COR-L47 (cell line): Measurements from ENCODE around the gene KPNA3.
"Not testable (repeated sequence)": the region's sequence is repeated elsewhere in the genome, so short reads cannot be mapped to it uniquely, and the experiment has no call there.

Experiments used
- DNase-seq: peaks from one replicate; lab custom pipeline; 2025; lab: John Stamatoyannopoulos, UW

The KPNA3 gene, protein sequence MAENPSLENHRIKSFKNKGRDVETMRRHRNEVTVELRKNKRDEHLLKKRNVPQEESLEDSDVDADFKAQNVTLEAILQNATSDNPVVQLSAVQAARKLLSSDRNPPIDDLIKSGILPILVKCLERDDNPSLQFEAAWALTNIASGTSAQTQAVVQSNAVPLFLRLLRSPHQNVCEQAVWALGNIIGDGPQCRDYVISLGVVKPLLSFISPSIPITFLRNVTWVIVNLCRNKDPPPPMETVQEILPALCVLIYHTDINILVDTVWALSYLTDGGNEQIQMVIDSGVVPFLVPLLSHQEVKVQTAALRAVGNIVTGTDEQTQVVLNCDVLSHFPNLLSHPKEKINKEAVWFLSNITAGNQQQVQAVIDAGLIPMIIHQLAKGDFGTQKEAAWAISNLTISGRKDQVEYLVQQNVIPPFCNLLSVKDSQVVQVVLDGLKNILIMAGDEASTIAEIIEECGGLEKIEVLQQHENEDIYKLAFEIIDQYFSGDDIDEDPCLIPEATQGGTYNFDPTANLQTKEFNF

DNA sequence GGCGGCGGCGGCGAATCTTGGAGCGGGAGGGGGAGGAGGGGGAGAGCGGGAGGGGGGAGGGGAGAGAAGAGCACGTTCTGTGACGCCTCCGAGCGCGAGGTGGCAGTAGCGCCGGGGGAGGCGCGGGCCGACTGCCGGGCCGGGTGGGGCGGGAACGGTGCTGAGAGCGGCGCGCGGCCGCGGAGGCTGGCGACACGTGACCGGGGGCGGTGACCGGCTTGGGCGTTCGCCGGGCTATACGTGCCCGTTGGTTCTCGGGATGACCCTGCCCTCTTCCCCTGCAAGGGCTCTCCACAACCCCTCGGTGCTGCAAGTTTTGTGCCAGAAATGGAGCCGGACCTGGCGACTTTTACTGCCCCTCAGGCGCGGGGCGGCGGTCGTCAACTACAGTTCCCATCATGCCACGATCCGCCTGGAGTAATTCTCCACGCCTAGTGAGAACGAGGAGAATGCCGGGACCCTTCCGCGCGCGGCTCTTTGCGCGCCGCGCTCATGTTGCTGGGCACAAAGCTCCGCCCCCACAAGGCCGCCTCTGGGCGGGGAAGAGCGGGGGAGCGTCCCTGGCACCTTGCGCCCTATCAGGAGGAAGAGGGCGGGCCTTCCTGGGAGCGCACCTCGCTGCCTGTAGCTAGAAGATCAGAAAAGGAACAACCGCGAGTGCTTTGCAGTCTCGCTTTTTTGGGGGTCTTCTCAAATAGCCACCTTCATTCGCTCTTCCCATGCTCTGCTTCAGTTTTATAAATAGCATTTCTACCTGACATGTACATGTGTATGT lies at the start of gene KPNA3:
TSS of gene KPNA3 (minus strand) at position 133 of the 775 bp plus-strand sequence. CDS start 176 bp downstream, outside the sequence.
- DNase-seq: peak; percentile 97

DNA sequence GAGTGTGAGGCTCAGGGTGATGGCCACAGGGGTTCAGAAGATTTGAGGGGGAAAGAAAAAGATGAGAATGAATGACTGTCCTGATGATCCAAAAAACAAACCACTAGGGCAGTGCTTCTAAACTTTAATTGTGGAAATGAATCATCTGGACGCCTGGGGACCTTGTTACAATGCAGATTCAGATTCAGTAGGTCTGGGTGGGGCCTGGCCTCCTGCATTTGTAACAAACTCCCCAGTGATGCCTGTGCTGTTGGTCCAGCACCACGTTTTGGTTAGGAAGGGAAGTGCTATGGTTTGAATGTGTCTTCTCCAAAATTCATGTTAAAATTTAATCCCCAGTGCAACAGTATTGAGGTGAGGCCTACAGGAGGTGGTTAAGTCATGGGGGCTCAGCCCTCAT lies 49.5 kb upstream of the KPNA3 start:
- DNase-seq: no peak

DNA sequence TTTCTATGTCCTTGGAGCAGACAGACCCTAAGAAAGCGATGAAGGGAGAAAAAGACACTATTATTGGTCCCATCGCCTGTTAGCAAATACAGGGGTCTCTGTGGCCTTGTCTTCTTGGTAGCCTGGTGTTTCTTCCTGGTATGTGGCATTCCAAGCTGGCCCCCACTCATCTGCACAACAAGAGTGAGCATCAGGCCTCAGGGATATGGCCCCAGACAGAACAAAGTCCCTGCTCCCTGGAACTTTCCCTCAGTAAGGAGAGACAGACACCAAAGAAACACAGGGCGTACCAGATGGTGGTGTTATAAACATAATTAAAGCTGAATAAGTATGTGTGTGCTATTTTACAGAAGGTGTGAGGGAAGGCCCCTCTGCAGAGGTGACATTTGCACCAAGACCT lies 48.2 kb upstream of the KPNA3 start:
- no peak for DNase-seq

DNA sequence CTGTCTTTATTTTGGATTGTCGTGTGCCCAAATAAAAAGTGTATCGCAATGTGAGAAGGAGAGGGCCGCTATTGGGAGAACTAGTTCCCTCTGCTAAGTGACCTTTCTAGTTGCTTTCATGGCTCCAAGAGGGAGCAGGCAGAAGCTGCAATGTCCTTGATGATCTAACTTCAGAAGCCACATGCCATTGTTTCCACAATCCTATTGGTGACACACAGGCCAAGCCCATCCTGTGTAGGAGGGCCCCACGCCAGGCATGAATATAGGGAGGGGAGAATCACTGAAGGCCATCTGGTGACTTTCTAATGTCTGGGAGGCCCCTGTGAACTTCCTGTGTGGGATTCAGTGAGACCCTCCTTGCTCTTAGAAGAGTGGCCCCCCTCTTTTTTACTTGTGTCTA lies 47.8 kb upstream of the KPNA3 start:
- no peak for DNase-seq

DNA sequence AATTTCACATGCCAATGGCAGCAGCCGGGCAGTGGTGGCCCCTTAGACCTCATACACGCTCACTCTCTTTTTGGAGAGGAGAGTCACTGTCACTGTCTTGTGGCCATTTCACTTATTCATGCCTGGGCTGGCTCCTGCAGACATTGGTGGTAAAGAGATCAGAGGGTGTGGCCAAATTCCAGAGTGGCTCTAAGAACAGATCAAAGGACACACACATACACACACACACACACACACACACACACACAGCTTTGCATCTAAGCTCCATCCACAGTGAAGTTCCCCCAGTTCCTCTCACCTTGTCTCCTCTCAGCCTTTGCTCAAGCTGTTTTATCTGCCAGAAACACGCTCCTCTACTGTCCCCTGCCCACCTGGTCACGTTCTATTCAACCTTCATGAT lies 46.5 kb upstream of the KPNA3 start:
- no peak for DNase-seq

DNA sequence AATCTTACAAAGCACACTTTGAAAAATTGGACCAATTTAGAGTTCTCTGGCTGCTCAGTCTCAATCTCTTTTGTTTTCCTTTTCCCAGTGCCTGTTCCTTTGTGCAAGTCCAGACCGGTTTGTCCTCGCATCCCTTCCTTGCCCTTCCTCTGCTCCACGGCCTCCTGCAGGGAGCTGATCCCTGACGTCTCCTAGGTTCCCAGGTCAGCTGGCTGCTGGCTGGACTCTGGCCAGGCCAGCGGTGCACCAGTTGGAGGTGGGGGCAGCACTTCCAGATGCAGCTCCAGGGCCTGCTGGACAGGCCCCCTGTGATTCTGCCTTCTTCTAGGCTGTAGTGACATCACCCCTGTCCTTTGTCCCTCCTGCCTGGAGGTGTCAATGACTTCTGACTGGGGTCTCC lies 44.0 kb upstream of the KPNA3 start:
- DNase-seq: no peak

DNA sequence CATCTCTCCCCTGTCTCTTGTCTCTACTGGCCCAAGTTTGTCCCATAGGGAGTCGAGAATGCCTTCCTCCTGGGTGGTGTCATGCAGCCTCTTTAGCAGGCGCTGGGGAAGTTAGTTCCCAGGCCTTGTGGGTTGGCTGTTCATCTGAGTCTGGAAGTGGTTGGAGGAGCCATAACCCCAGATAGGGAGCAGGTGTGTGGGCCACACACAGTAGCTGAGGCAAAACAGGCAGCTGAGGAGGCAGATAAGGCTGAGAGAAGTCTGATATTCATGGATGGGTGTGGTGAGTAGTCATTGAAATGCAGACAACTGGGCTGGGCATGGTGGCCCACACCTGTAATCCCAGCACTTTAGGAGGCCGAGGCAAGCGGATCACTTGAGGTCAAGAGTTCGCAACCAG lies 40.9 kb upstream of the KPNA3 start:
- DNase-seq: no peak

DNA sequence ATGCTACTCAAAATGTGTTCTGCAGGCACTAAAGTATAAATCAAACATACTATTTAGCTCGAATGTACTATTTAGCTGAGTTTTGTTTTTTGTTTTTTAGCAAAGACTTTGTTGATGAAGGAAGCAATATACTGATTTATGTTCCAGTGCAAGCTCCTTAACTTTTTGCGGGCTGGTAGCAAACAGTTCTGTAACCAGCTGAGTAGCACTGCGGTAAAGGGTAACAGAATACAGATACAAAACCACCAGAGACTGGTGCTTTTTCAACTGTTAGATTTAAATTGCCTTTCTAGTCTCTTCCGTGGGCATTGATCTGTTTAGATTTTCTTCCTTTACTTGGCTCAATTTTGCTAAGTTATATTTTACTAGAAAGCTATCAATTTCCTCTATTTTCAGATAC lies 39.0 kb upstream of the KPNA3 start:
- no peak for DNase-seq

DNA sequence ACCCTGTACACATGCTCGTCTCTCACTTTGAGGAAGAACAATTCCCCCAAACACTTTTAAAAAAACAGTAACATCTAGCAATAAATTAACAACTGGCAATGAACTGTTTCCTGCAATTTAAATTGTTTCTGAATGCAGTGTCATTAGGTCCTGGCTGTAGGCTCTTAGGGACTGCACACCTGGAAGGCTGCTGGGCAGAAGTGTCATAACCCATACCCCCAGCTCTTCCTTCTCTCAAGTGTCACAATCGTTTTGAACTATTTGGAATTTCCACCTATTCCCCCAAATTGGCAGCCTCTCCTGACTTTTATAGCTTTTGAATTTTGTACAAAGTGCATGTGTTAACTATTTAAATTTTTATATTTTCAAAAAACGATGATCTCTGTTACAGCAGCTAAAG lies 38.2 kb upstream of the KPNA3 start:
- no peak for DNase-seq

DNA sequence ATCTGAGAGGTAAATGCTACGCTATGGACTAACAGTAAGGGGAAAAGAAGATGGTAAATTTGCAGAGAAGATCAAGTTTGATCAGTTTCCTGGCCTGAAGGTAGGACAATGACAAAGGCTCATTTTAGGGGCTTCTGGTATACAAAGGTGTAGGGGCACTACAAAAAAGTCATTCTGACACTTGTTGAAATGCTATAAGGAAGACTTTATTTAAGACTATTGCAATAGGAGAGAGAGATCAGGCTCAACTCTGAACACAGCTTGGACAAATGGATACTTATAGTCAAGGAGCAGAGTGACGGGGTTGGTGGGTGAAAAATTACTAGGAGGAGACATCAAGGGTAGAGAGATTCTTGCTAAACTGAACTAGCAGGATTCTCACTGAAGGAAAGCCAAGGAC lies 37.2 kb upstream of the KPNA3 start:
- no peak for DNase-seq

DNA sequence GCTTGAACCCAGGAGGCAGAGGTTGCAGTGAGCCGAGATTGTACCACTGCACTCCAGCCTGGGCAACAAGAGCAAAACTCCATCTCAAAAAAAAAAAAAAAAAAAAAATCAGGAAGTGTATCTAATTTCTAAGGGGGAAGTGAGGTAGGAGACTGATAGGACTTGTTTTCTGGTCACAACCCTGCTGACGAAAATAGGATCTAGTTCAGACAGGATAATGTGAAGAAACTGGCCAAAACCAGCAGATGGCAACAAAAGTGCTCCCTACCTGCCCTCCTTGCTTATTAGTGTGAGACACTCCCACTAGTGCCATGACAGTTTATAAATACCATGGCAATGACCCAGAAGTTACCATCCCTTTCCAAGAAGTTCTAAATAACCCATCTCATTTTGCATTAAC lies 36.0 kb upstream of the KPNA3 start:
- DNase-seq: no peak

DNA sequence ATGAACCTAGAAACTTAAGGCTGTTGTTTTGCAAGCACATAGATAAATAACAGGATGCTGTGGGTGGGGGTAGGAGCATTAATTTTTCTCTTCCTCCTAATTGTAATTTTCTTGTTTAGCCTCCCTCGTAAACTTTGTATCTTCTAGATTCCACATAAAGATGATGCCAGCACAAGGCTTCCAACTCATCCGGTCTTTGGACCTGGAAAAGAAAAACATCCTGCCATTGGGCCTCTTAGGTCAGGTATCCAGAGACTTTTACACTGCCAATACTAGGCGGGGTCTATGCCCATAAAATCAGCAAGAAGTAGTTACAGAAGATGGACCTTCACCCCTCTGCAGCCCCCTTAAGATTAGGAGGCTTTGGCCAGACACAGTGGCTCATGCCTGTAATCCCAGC lies 35.4 kb upstream of the KPNA3 start:
- DNase-seq: no peak

DNA sequence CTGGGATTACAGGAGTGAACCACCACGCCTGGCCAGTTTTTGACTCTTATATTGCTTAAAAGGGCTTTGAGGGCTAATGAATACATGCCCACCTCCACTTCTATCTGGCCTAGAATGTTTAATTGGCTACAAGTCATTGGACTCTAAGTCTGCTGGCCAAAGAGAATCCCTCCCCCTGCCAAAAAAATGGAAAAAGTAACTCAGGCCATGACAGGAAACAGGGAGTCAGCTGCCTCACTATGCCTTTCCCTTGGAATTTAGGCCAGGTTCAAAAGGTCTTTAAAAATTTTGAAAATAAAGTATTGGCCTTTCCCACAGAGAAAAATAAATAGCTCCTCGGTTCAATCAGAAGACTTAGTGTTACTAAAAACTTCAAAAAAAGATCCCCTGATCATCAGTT lies 34.9 kb upstream of the KPNA3 start:
- no peak for DNase-seq

DNA sequence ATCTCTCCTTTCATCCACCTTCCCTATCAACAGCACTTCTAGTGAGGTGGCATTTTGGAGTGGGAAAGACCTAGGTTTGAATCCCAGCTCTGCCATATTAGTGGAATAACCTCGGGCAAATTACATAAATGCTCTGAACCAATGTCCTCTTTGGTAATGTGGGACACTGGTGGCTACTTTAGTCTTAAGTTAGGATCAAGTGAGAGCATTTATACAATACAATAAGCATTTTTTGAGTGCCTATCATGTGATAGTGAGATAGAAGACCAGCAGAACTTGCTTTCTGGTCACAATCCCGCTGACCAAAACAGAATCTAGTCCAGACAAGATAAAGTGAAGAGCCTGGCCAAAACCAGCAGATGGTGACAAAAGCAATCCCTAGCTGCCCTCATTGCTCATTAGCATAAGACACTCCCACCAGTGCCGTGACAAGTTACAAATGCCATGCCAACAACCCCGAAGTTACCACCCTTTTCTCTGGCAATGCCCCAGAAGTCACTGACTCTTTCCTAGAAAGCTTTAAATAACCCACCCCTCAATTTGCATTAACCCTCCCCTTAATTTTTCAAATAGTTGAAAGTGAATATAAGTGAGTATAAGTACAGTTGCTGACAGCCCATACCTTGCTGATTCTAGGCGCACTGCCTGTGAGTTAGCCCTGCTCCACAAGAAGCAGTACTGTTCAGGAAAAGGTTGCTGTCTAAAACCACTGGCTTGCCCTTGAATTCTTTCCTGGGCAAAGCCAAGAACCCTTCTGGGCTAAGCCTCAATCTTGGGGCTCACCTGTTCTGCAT lies 28.9 kb upstream of the KPNA3 start:
- no peak for DNase-seq

DNA sequence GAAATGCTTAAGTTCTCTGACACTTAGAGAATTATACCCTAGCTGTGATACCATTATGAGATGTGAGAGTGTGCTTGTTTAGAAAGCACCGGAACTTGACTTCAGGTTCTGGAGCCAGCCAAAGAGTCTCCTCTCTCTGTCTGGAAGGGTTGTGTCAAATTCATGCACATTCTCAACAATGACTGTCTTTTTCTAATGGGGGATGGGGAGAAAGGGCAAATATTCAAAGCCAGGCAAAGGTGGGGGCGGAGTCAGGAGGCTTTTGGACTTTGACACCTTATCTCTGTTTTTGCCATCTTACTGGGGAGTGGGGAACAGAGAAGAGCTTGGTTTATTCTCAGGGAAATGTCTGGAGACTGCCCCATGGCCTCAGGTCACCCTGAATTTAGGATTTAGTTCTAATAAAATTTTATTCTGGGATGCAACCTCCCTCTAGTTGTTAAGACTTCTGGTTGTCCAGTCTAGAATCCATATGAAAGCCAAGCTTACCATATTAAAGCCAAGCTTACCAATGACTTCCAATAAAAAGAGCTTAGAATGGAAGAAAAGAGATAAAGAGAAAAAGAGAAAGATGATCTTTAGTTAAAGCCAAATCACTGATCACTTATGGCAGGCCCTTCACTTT lies 28.2 kb upstream of the KPNA3 start:
- no peak for DNase-seq

DNA sequence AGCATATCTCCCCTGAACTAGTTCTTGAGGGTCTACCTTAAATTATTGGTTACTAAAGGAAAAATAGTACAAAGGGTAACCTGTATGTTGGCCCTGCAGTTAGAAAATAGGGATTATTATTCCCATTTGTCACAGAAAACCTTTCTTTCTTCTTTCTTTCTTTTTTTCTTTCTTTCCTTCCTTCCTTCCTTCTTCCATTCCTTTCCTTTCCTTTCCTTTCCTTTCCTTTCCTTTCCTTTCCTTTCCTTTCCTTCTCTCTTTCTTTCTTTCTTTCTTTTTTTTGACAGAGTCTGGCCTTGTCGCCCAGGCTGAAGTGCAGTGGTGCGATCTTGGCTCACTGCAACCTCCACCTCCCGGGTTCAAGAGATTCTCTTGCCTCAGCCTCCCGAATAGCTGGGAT lies 23.6 kb upstream of the KPNA3 start:
- not testable (repeated sequence) for DNase-seq

DNA sequence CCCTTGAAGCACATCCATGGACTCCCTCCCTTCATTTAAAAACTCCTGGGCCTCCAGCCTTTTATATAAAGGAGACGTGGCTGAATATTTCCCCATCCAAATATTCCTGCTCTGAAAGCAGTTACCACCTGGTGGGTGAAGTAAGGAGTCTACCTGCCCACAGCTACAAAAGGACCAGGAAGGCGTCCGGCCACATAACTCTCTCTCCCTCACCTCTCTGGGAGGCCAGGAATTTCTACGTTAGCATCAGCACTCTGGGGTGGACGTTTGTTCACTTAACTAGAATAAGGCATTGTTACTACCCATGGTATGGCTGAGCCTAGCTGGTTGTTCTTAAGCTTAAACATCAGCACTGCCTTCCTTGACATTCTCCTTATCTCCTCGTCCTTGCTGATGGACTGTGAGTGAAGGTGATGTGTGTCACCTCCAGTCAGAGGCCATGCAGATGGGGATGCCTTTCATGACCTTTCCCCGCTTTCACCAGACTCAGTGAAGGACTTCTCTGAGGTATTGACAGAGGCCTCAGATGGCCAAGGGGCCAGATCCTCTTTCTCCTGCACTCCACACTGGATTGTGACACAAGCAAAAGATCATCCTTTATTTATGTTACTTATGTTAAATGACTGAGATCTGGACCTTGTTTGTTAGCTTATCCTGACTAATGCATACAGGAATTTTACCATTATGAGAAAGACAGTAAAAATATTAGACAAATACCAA lies 22.2 kb upstream of the KPNA3 start:
- DNase-seq: no peak

DNA sequence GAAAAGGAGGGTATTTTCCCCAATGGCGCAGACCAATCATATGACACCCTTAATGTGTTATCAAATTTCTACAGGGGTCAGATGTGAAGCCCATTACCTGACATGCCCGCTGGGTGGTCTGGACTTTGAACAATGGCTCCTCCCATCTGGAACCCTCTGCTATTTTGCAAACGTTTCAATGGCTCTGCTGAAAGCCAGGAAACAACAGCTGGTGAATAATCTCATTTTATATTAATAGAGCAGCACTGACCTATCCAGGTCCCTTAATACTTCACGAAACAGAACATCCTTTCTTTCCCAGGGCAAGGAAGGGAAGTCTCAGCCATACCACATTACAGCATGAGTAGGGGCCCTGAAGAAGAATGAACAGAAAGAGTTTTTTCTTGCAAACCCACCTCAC lies 20.3 kb upstream of the KPNA3 start:
- no peak for DNase-seq

DNA sequence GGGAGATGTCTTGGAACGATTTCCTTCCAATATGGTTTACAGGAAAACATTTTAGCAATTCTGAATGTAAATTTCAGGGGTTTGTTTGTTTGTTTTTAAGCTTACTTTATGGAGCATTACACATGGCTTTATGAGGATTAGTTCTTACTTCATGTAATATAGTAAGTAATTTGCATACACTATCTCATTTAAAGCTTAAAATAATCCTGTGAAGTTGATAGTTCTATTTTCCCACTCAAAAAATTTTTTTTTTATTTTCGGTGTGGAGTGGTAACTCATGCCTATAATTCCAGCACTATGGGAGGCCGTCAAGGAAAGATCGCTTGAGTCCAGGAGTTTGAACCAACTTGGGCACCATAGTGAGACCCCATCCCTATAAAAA lies 19.0 kb upstream of the KPNA3 start:
- DNase-seq: no peak

DNA sequence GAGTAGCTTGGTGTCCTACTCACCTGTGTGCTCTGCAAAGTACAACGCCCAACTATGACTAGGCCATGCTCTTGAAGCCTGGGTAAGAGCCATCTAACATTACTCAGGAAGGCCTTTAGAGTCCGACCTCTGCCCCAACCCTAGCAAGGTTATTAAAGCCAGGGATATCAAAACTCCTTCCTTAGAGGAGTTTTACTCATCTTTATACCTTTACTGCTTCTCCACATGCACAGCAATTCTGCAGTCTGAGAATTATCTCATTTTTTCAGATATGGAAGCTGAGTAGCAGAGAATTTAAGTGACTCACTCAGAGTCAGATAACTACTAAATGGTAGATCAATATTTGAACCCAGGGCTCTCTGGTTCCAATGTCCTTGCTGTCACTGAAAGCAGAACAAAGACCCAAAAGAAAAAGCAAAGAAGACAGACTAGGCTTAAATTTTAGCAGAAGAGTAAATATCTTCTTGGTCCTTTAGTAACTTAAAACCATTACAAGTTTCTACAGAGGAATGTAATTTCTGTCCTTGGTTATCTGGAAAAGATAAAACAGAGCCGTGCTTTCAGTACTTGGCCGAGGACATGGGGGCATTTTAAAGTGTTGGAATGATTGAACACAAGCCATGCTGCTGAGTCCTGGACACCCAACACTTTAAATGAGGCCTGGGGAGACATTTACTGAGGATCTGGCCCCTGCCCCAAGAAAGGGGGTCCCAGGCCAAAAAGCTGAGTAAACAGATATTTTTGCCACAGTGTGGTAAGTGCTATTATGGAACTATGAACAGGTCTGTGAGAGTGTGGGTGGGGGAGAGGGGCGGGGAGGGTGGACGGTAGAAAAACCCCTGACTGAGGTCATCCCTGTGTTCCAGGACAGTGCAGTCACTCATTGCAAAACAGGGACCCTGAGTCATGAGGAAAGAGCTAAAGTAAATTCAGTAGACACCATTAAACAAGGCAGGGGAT lies 18.4 kb upstream of the KPNA3 start:
- no peak for DNase-seq
